Neural cell (in vitro differentiated cells): ENCODE results near the gene CEP70. TPM values are rescaled to one million over a fixed set of nuclear protein-coding genes. Genes with fewer than 3 reads are reported as not detected.
"Not testable (repeated sequence)": the region's sequence is repeated elsewhere in the genome, so short reads cannot be mapped to it uniquely, and the experiment has no call there.

ENCODE experiments used
- H2AFZ ChIP-seq: fragments of 200-600, 300-800 bp; sonication (generic), shearing (Covaris generic); 2 replicates; pipeline ENCODE4 v1.6.0; 2014; ENCODE audit warnings: low read depth, mild to moderate bottlenecking, antibody characterized with exemption, low read length, moderate library complexity
- H3F3A ChIP-seq: fragments of 200-600 bp; shearing (Covaris generic); 2 replicates; pipeline ENCODE4 v1.6.1; 2016; ENCODE audit warnings: mild to moderate bottlenecking, moderate library complexity, mixed read lengths, antibody characterized with exemption, low read length; ENCODE audit not compliant: insufficient read depth, poor library complexity, severe bottlenecking
- H3K27ac ChIP-seq: fragments of 200-600, 300-800 bp; sonication (generic), shearing (Covaris generic); 2 replicates; pipeline ENCODE4 v1.5.1; 2014; ENCODE audit warnings: mild to moderate bottlenecking, low read length, moderate library complexity
- H3K27me3 ChIP-seq: fragments of 300-800, 200-600 bp; sonication (generic), shearing (Covaris generic); 2 replicates; pipeline ENCODE4 v1.6.0; 2014; ENCODE audit warnings: mild to moderate bottlenecking, low read depth, low read length, moderate library complexity; ENCODE audit not compliant: insufficient read depth
- H3K36me3 ChIP-seq: fragments of 300-800, 200-600 bp; sonication (generic), shearing (Covaris generic); 2 replicates; pipeline ENCODE4 v1.5.1; 2014; ENCODE audit warnings: mild to moderate bottlenecking, antibody characterized with exemption, low read length, moderate library complexity; ENCODE audit not compliant: insufficient read depth
- H3K4me2 ChIP-seq: fragments of 300-800, 200-600 bp; sonication (generic), shearing (Covaris generic); 2 replicates; pipeline ENCODE4 v1.6.0; 2014; ENCODE audit warnings: mild to moderate bottlenecking, low read length
- H3K4me3 ChIP-seq: fragments of 300-800, 200-600 bp; sonication (generic), shearing (Covaris generic); 2 replicates; pipeline ENCODE4 v1.5.1; 2014; ENCODE audit warnings: mild to moderate bottlenecking, low read length, moderate library complexity
- H3K79me2 ChIP-seq: fragments of 200-600 bp; shearing (Covaris generic); replicated peaks from 2 replicates; pipeline ENCODE4 v1.6.0; 2014; ENCODE audit warnings: mild to moderate bottlenecking, low read length, moderate library complexity; ENCODE audit not compliant: insufficient read depth
- H3K9ac ChIP-seq: fragments of 300-800, 200-600 bp; sonication (generic), shearing (Covaris generic); 2 replicates; pipeline ENCODE4 v1.6.1; 2016; ENCODE audit warnings: mild to moderate bottlenecking, low read length, mixed read lengths
- H3K9me2 ChIP-seq: fragments of 200-600 bp; shearing (Covaris generic); 2 replicates; pipeline ENCODE4 v1.6.1; 2016; ENCODE audit warnings: mild to moderate bottlenecking, low read length, mixed read lengths; ENCODE audit not compliant: insufficient read depth
- H3K9me3 ChIP-seq: fragments of 200-600, 300-800 bp; sonication (generic), shearing (Covaris generic); 2 replicates; pipeline ENCODE4 v1.6.1; 2016; ENCODE audit warnings: mild to moderate bottlenecking, mixed run types, low read length, moderate library complexity, mixed read lengths
- H4K20me1 ChIP-seq: fragments of 200-600 bp; shearing (Covaris generic); 2 replicates; pipeline ENCODE4 v1.6.1; 2016; ENCODE audit warnings: mild to moderate bottlenecking, mixed run types; ENCODE audit not compliant: insufficient read depth
- CTCF ChIP-seq: fragments of 450-650 bp; IDR thresholded peaks from 2 replicates; pipeline ENCODE4 v1.5.1; 2014; ENCODE audit warnings: antibody characterized with exemption, mild to moderate bottlenecking, moderate library complexity; ENCODE audit not compliant: poor library complexity, severe bottlenecking
- EP300 ChIP-seq: fragments of 450-650 bp; conservative IDR thresholded peaks from 2 replicates; pipeline ENCODE4 v1.6.1; 2014; ENCODE audit warnings: antibody characterized with exemption, mild to moderate bottlenecking, moderate library complexity; ENCODE audit not compliant: poor library complexity, severe bottlenecking
- EZH2 ChIP-seq: fragments of 200-600, 300-800 bp; shearing (Covaris generic), sonication (generic); IDR thresholded peaks from 2 replicates; pipeline ENCODE4 v1.6.1; 2014; ENCODE audit warnings: antibody characterized with exemption, low read length, borderline replicate concordance, mild to moderate bottlenecking; ENCODE audit not compliant: insufficient read depth, poor library complexity, severe bottlenecking
- MXI1 ChIP-seq: fragments of 450-650 bp; conservative IDR thresholded peaks from 2 replicates; pipeline ENCODE4 v1.6.1; 2014; ENCODE audit warnings: antibody characterized with exemption, mild to moderate bottlenecking; ENCODE audit not compliant: poor library complexity, severe bottlenecking
- POLR2AphosphoS5 ChIP-seq: IDR thresholded peaks from 2 replicates; pipeline ENCODE4 v1.6.1; 2012
- RAD21 ChIP-seq: fragments of 450-650 bp; conservative IDR thresholded peaks from 2 replicates; pipeline ENCODE4 v1.6.1; 2014; ENCODE audit warnings: antibody characterized with exemption, mild to moderate bottlenecking, moderate library complexity
- REST ChIP-seq: IDR thresholded peaks from 2 replicates; pipeline ENCODE4 v1.6.1; 2012; ENCODE audit warnings: borderline replicate concordance
- SMC3 ChIP-seq: fragments of 450-650 bp; conservative IDR thresholded peaks from 2 replicates; pipeline ENCODE4 v1.6.1; 2014; ENCODE audit warnings: antibody characterized with exemption, mild to moderate bottlenecking, moderate library complexity; ENCODE audit not compliant: poor library complexity
- TAF1 ChIP-seq: IDR thresholded peaks from 2 replicates; pipeline ENCODE4 v1.6.1; 2012; ENCODE audit warnings: low read depth
- polyA plus RNA-seq: library from polyadenylated mRNA; depleted of rRNA; stranded (reverse); fragments of >200 nt; gene quantifications from 2 replicates; pipeline ENCODE4 v1.2.3, GENCODE V29; 2014

CEP70 gene
- polyA plus RNA-seq, 1 donor from 2014 or later = 25.0 TPM

GRCh38 chr3:138484672-138485071, 109.4 kb downstream of the CEP70 start:
- H3K4me2 ChIP-seq, H3K27ac ChIP-seq, H4K20me1 ChIP-seq, H3K79me2 ChIP-seq, H3K36me3 ChIP-seq, H3F3A ChIP-seq, H3K4me3 ChIP-seq, H2AFZ ChIP-seq, H3K9ac ChIP-seq, H3K9me2 ChIP-seq, H3K9me3 ChIP-seq, H3K27me3 ChIP-seq: not testable (repeated sequence)

- no peak overlapping the region for H3K9ac ChIP-seq
- no peaks in the 10 kb centered on the region for H3K9me3 ChIP-seq
- TF ChIP-seq EZH2 (no peak), CTCF (peak; percentile 57), RAD21 (peak; percentile 54)
- H3K27ac ChIP-seq = no peak overlapping the region
- no peak overlapping the region for H3K4me2 ChIP-seq
- no peaks in the 10 kb centered on the region for H3K36me3 ChIP-seq
- H3K79me2 ChIP-seq = no peaks in the 10 kb centered on the region
- no peaks in the 10 kb centered on the region for H4K20me1 ChIP-seq
- no peak overlapping the region for H2AFZ ChIP-seq
- H3K4me3 ChIP-seq = no peak overlapping the region
- H3K27me3 ChIP-seq = no peaks in the 10 kb centered on the region
- H3F3A ChIP-seq = no peaks in the 10 kb centered on the region
- H3K9me2 ChIP-seq = no peaks in the 10 kb centered on the region
Measured at GRCh38 chr3:138479438-138479863, 114.6 kb downstream of the CEP70 start.

GRCh38 chr3:138477801-138478200, 116.3 kb downstream of the CEP70 start:
- TF ChIP-seq REST (no peak), EZH2 (no peak), CTCF (no peak), MXI1 (no peak), SMC3 (no peak), TAF1 (no peak), RAD21 (no peak), EP300 (no peak), POLR2AphosphoS5 (no peak)
- Histone ChIP-seq H3K4me3 (no peak overlapping the region), H3K79me2 (no peaks in the 10 kb centered on the region), H3K27me3 (no peaks in the 10 kb centered on the region), H3K9me3 (no peaks in the 10 kb centered on the region), H3K9ac (no peak overlapping the region), H3K9me2 (no peaks in the 10 kb centered on the region), H2AFZ (no peak overlapping the region), H3F3A (no peaks in the 10 kb centered on the region), H3K36me3 (no peaks in the 10 kb centered on the region), H3K27ac (no peak overlapping the region), H4K20me1 (no peaks in the 10 kb centered on the region), H3K4me2 (no peak overlapping the region)
